BLaER1 treated with 17β-estradiol and CSF1 and Interleukin-3, amounts not matched to agents 10 nM and 100 nM (cell line): Measurements from ENCODE around the gene TPM2.
A peak's percentile ranks its signal among the peaks of the same experiment; 100 is the strongest.

Experiments
- H3K27ac ChIP-seq, 11 experiments: shearing (Covaris generic); formaldehyde crosslinking; 2 replicates each; pipeline ENCODE4 v1.8.1; 2022
- H3K27me3 ChIP-seq, 11 experiments: shearing (Covaris generic); formaldehyde crosslinking; 2 replicates each; pipeline ENCODE4 v1.8.1; 2022
- H3K36me3 ChIP-seq, 11 experiments: shearing (Covaris generic); formaldehyde crosslinking; 2 replicates each; pipeline ENCODE4 v1.8.1; 2022
- H3K4me1 ChIP-seq, 10 experiments: shearing (Covaris generic); formaldehyde crosslinking; 2 replicates each; pipeline ENCODE4 v1.8.1; 2022
- H3K4me2 ChIP-seq, 11 experiments: shearing (Covaris generic); formaldehyde crosslinking; 2 replicates each; pipeline ENCODE4 v1.8.1; 2022
- H3K4me3 ChIP-seq, 10 experiments: shearing (Covaris generic); formaldehyde crosslinking; 2 replicates each; pipeline ENCODE4 v1.8.1; 2022
- H3K9ac ChIP-seq, 11 experiments: shearing (Covaris generic); formaldehyde crosslinking; 2 replicates each; pipeline ENCODE4 v1.8.1; 2022
- H3K9me3 ChIP-seq, 11 experiments: shearing (Covaris generic); formaldehyde crosslinking; replicated peaks in 1 of 11; 2 replicates each; pipeline ENCODE4 v1.8.1; 2022
- H4K20me1 ChIP-seq, 11 experiments: shearing (Covaris generic); formaldehyde crosslinking; 2 replicates each; pipeline ENCODE4 v1.8.1; 2022
- Cebpa-rat ChIP-seq, 11 experiments: shearing (Covaris generic); IDR thresholded peaks; 2 replicates each; pipeline ENCODE4 v1.8.1; 2022

TPM2 gene

DNA sequence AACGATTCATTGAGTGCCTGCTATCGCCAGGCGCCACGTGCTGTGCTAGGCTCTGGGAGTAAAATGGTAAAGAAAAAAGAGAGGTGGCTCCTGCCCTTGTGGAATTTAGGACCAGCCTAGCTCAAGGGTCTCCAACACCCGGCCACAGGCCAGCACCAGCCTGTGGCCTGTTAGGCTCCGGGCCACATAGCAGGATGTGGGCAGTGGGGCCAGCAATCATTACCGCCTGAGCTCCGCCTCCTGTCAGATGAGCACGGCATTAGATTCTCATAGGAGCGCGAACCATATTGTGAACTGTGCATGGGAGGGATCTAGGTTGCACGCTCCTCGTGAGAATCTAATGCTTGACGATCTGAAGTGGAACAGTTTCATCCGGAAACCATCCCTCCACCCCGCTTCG, 33.4 kb downstream of the TPM2 start:
- H3K4me2 ChIP-seq = peak overlapping the region; percentile 26 to 98 (median 92); a peak in 13 of 22 replicates

GRCh38 chr9:35653611-35654010, 36.1 kb downstream of the TPM2 start:
- H3K27me3 ChIP-seq = no peaks in the 10 kb centered on the region
- no peaks in the 10 kb centered on the region for H3K9me3 ChIP-seq
- no peak for TF ChIP-seq Cebpa-rat (IDR thresholded peaks at IDR 0.05)
- no peak overlapping the region for H3K9ac ChIP-seq
- no peak overlapping the region for H3K4me3 ChIP-seq
- H3K4me2 ChIP-seq = peak overlapping the region in 3 of 11 experiments; percentile 92 to 97 (median 95); a peak in 5 of 22 replicates
- H3K36me3 ChIP-seq = no peaks in the 10 kb centered on the region
- peak overlapping the region in 2 of 11 experiments; percentile 59 to 86; a peak in 3 of 22 replicates for H3K27ac ChIP-seq
- peaks cover 55 to 72% (median 65%) of the 10 kb centered on the region in 10 experiments for H3K4me1 ChIP-seq
- no peaks in the 10 kb centered on the region for H4K20me1 ChIP-seq

More for the DNA sequence above, 33.4 kb downstream of the TPM2 start:
- Histone ChIP-seq H3K36me3 (peaks cover 6 to 14% (median 12%) of the 10 kb centered on the region in 11 experiments; a peak in 16 of 22 replicates), H3K27me3 (no peaks in the 10 kb centered on the region), H3K4me3 (no peak overlapping the region), H3K4me1 (peaks cover 54 to 70% (median 64%) of the 10 kb centered on the region in 10 experiments), H3K9ac (no peak overlapping the region), H3K9me3 (no peaks in the 10 kb centered on the region), H3K27ac (no peak overlapping the region), H4K20me1 (peaks cover 0 to 8% (median 0%) of the 10 kb centered on the region in 11 experiments; a peak in 2 of 22 replicates)
- TF ChIP-seq Cebpa-rat (IDR thresholded peaks at IDR 0.05) = no peak

DNA sequence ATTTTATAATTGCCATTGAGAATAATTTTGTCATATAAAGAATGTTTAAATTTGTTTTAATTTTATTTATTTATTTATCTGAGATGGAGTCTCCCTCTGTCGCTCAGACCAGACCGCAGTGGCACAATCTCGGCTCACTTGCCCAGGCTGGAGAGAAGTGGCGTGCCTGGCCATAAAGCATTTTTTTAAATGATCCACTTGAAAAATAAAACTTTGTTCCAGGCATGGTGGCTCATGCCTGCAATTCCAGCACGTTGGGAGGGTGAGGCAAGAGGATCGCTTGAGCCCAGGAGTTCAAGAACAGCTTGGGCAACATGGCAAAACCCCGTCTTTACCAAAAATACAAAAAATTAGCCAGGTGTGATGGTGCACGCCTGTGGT, 36.9 kb downstream of the TPM2 start:
- Histone ChIP-seq H3K27ac (peak overlapping the region in 4 of 11 experiments; percentile 11 to 86 (median 62); a peak in 7 of 22 replicates), H3K4me2 (peak overlapping the region in 6 of 11 experiments; percentile 92 to 99 (median 97); a peak in 13 of 22 replicates), H3K27me3 (no peaks in the 10 kb centered on the region), H3K4me3 (no peak overlapping the region), H3K36me3 (no peaks in the 10 kb centered on the region), H3K9ac (peak overlapping the region in 1 of 11 experiments; percentile 44; a peak in 1 of 22 replicates), H3K9me3 (no peaks in the 10 kb centered on the region), H3K4me1 (peaks cover 62 to 80% (median 73%) of the 10 kb centered on the region in 10 experiments), H4K20me1 (no peaks in the 10 kb centered on the region)
- no peak for TF ChIP-seq Cebpa-rat (IDR thresholded peaks at IDR 0.05)

GRCh38 chr9:35651956-35652828, 37.5 kb downstream of the TPM2 start:
- peak overlapping the region in 2 of 11 experiments; percentile 6 to 44; a peak in 2 of 22 replicates for H3K9ac ChIP-seq
- no peaks in the 10 kb centered on the region for H4K20me1 ChIP-seq
- H3K9me3 ChIP-seq = no peaks in the 10 kb centered on the region
- peak in 1 of 11 experiments; percentile 42; a peak in 1 of 22 replicates for TF ChIP-seq Cebpa-rat (IDR thresholded peaks at IDR 0.05)
- H3K27me3 ChIP-seq = no peaks in the 10 kb centered on the region
- peaks cover 65 to 83% (median 74%) of the 10 kb centered on the region in 10 experiments for H3K4me1 ChIP-seq
- H3K36me3 ChIP-seq = no peaks in the 10 kb centered on the region
- peak overlapping the region in 6 of 11 experiments; percentile 11 to 86 (median 32); a peak in 9 of 22 replicates for H3K27ac ChIP-seq
- H3K4me3 ChIP-seq = no peak overlapping the region
- peak overlapping the region; percentile 91 to 99 (median 97); a peak in 21 of 22 replicates for H3K4me2 ChIP-seq

GRCh38 chr9:35650341-35651158, 39.2 kb downstream of the TPM2 start, which contains the start of gene SIT1:
SIT1 (minus strand) TSS chr9:35650931; CDS start chr9:35650853, 78 bp downstream.
- Histone ChIP-seq H3K27me3 (no peaks in the 10 kb centered on the region), H3K4me1 (peaks cover 67 to 81% (median 73%) of the 10 kb centered on the region in 10 experiments), H4K20me1 (no peaks in the 10 kb centered on the region), H3K4me2 (peak within 1 kb of the TSS; percentile 91 to 99 (median 97)), H3K4me3 (peak within 1 kb of the TSS; percentile 13 to 63 (median 50); a peak in 19 of 20 replicates), H3K9ac (peak within 1 kb of the TSS; percentile 53 to 77 (median 71); a peak in 21 of 22 replicates), H3K36me3 (no peaks in the 10 kb centered on the region), H3K27ac (peak within 1 kb of the TSS; percentile 47 to 92 (median 86)), H3K9me3 (no peaks in the 10 kb centered on the region)
- no peak for TF ChIP-seq Cebpa-rat (IDR thresholded peaks at IDR 0.05)

DNA sequence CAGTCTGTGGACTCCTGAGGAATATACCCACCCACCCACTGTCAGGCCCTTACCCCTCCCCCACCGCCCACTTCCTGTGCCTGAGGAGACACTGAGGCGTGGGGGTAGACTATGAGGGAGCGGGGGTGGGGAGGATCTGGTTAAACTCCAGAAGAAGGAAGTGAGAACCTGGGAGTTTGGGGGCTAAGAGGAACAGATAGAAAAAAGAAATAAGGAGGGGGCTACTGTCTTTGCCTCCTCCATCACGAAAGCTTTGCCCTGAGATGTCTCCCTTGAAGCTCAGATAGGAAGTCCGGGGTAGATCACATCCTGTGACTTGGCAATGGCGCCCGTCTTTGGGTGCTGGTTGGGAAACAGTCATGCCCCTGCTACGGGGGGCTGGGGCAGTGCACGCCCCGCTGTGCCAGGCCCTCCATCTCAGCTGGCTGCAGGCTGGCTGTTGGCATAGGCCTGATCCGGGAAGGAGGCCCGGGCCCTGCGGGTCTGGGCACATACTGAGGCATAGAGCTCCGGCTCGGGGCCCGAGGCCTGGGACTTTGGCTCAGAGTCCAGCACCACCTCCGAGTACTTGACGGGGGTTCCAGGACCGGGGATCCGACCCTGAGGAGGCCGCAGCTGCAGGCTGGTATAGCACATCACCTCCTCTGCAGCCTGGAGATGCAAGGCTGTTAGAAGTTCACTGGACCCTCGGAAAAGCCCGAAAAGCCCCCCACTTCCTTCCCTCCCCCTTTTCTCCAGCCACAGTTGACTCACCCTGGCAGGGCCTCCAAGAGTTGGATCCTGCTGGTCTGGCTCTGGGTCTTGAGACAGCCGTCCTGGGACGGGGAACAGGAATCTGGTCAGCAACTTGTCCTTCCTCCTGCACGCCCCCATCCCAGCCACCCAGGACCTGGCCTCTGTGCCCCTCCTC, 40.0 kb downstream of the TPM2 start:
- TF ChIP-seq Cebpa-rat (IDR thresholded peaks at IDR 0.05) = no peak
- no peaks in the 10 kb centered on the region for H4K20me1 ChIP-seq
- no peaks in the 10 kb centered on the region for H3K27me3 ChIP-seq
- H3K9ac ChIP-seq = peak overlapping the region; percentile 53 to 77 (median 71); a peak in 21 of 22 replicates
- H3K4me2 ChIP-seq = peak overlapping the region; percentile 91 to 99 (median 97)
- no peaks in the 10 kb centered on the region for H3K36me3 ChIP-seq
- H3K27ac ChIP-seq = peak overlapping the region; percentile 47 to 92 (median 86)
- no peaks in the 10 kb centered on the region for H3K9me3 ChIP-seq
- H3K4me3 ChIP-seq = peak overlapping the region; percentile 13 to 63 (median 50); a peak in 19 of 20 replicates
- H3K4me1 ChIP-seq = peaks cover 75 to 87% (median 81%) of the 10 kb centered on the region in 10 experiments

GRCh38 chr9:35646533-35647265, 43.0 kb downstream of the TPM2 start:
- peaks cover 0 to 3% (median 0%) of the 10 kb centered on the region in 11 experiments; a peak in 3 of 22 replicates for H3K9me3 ChIP-seq
- peak overlapping the region; percentile 91 to 99 (median 97) for H3K4me2 ChIP-seq
- H3K9ac ChIP-seq = peak overlapping the region; percentile 81 to 95 (median 87)
- H3K27ac ChIP-seq = peak overlapping the region; percentile 83 to 92 (median 89)
- 0 out of 22 replicates have a peak, but pooled peaks cover 0 to 4% (median 0%) of the 10 kb centered on the region in 11 experiments for H3K36me3 ChIP-seq
- peaks cover 90 to 98% (median 94%) of the 10 kb centered on the region in 10 experiments for H3K4me1 ChIP-seq
- no peaks in the 10 kb centered on the region for H4K20me1 ChIP-seq
- TF ChIP-seq Cebpa-rat (IDR thresholded peaks at IDR 0.05) = no peak
- no peaks in the 10 kb centered on the region for H3K27me3 ChIP-seq
- H3K4me3 ChIP-seq = peak overlapping the region; percentile 61 to 74 (median 72)
